Stimulated activated naive B cell treated with anti-CD40 and anti-IgM and Interleukin-4, amounts not matched to agents 10 μg/mL and 1 μg/mL and 100 μg/mL, for 72 hours (primary cell): ENCODE measurements around the gene RPEL1.
"Not testable (repeated sequence)": the region's sequence is repeated elsewhere in the genome, so short reads cannot be mapped to it uniquely, and the experiment has no call there.

Source experiments
- ATAC-seq, 2 donors: fragments of 150-1000 bp; cut with Tn5 transposase; replicated peaks; 2 replicates each; pipeline ENCODE4 v1.10.0; 2021; ENCODE audit warnings: moderate library complexity in 1 of 2
- DNase-seq: peaks from one replicate; pipeline ENCODE4 v3.0.0; 2021
- H3K27ac Mint-ChIP-seq: one replicate; pipeline ENCODE4 v1.8.0; 2022; ENCODE audit warnings: mild to moderate bottlenecking, mixed read lengths
- H3K27me3 Mint-ChIP-seq, 2 donors: one replicate each; pipeline ENCODE4 v1.8.0; 2022; ENCODE audit warnings: mixed read lengths in 2 of 2
- H3K36me3 Mint-ChIP-seq, 2 donors: one replicate each; pipeline ENCODE4 v1.8.0; 2022; ENCODE audit warnings: mixed read lengths in 2 of 2, mild to moderate bottlenecking in 1 of 2
- H3K4me1 Mint-ChIP-seq, 2 donors: one replicate each; pipeline ENCODE4 v1.8.0; 2022; ENCODE audit warnings: mixed read lengths in 2 of 2, mild to moderate bottlenecking in 1 of 2
- H3K4me3 Mint-ChIP-seq, 2 donors: one replicate each; pipeline ENCODE4 v1.8.0; 2022; ENCODE audit warnings: mild to moderate bottlenecking in 2 of 2, mixed read lengths in 2 of 2, moderate library complexity in 1 of 2
- H3K9me3 Mint-ChIP-seq, 2 donors: one replicate each; pipeline ENCODE4 v1.8.0; 2022; ENCODE audit warnings: mixed read lengths in 2 of 2, mild to moderate bottlenecking in 1 of 2

Gene RPEL1

DNA sequence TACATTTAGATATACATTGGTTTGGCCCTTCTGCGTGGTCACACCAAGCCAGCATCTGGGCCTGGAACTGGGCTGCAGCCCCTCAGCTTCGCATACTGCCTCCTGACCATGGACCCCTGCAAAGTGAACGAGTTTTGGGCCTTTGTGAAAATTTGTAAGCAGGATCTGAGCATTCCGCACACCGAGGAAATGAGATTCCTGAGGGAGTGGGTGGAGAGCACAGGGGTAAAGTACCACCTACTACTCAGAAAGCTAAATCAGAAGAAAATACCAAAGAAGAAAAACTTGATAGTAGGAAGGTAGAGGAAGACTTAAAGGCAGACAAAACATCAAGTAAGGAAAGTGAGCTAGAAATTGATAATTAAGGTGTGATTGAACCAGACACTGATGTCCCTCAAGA, 30.1 kb upstream of the RPEL1 start:
- Mint-ChIP-seq H3K27me3 (peaks cover 0 to 4% of the 10 kb centered on the region in 2 donors), H3K27ac (peak overlapping the region; percentile 76), H3K4me3 (no peak overlapping the region), H3K4me1 (no peaks in the 10 kb centered on the region), H3K9me3 (peaks cover 5 to 12% of the 10 kb centered on the region in 2 donors), H3K36me3 (peaks cover 2 to 12% of the 10 kb centered on the region in 2 donors)
- DNase-seq = no peak
- no peak for ATAC-seq

DNA sequence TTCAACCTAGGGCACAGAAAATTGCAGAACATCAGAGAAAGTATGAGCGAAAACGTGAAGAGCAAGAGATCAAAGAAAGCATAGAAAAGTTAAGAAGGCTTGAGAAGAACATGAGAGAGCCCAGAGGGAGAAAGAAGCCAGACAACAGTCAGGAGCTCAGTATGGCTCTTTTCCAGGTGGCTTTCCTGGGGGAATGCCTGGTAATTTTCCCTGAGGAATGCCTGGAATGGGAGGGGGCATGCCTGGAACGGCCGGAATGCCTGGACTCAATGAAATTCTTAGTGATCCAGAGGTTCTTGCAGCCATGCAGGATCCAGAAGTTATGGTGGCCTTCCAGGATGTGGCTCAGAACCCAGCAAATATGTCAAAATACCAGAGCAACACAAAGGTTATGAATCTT, 29.3 kb upstream of the RPEL1 start:
- Mint-ChIP-seq H3K9me3 (peaks cover 5 to 12% of the 10 kb centered on the region in 2 donors), H3K36me3 (peaks cover 2 to 12% of the 10 kb centered on the region in 2 donors)
- not testable (repeated sequence) for DNase-seq, H3K27me3 Mint-ChIP-seq, H3K4me3 Mint-ChIP-seq, H3K27ac Mint-ChIP-seq, H3K4me1 Mint-ChIP-seq, ATAC-seq

DNA sequence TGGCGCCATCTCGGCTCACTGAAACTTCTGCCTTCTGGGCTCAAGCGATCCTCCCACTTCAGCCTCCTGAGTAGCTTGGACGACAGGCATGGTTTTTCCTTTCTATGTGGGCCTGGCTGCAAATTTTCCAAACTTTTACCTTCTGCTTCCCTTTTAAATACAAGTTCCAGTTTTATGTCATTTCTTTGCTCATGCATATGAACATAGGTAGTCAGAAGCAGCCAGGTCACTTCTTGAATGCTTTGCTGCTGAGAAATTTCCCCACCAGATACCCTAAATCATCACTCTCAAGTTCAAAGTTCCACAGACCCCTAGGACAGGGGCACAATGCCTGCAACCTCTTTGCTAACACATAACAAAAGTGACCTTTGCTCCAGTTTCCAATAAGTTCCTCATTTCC, 21.6 kb upstream of the RPEL1 start:
- DNase-seq (no peak), ATAC-seq (no peak)
- Mint-ChIP-seq H3K9me3 (peaks cover 15 to 16% of the 10 kb centered on the region in 2 donors), H3K36me3 (peaks cover 9 to 17% of the 10 kb centered on the region in 2 donors), H3K27ac (no peak overlapping the region), H3K4me3 (no peak overlapping the region), H3K27me3 (no peaks in the 10 kb centered on the region), H3K4me1 (no peaks in the 10 kb centered on the region)

DNA sequence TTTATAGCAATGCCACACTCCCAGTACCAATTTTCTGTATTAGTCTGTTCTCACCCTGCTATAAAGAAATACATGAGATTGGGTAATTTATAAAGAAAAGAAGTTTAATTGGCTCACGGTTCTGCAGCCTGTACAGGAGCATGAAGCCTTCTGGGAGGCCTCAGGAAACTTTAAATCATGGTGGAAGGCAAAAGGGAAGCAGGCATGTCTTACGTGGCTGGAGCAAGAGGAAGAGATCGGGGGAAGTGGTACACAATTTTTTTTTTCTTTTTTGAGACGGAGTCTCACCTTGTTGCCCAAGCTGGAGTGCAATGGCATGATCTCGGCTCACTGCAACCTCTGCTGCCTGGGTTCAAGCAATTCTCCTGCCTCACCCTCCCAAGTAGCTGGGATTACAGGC, 21.0 kb upstream of the RPEL1 start:
- not testable (repeated sequence) for H3K4me1 Mint-ChIP-seq, DNase-seq, ATAC-seq, H3K27me3 Mint-ChIP-seq, H3K27ac Mint-ChIP-seq, H3K4me3 Mint-ChIP-seq
- Mint-ChIP-seq H3K36me3 (peaks cover 9 to 17% of the 10 kb centered on the region in 2 donors), H3K9me3 (peaks cover 15 to 16% of the 10 kb centered on the region in 2 donors)

DNA sequence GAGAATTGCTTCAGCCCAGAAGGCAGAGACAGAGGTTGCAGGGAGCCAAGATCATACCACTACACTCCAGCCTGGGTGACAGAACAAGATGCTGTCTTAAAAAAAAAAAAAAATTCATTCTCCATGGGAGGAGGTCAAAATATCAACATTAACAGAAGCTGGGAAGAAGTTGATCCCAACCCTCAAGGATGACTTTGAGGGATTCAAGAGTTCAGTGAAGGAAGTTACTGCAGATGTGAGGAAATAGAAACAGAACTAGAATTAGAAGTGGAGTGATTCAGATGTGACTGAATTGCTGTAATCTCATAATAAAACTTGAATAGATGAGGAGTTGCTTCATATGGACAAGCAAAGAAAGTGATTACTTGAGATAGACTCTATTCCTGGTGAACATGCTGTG, 19.7 kb upstream of the RPEL1 start:
- no peak for ATAC-seq
- peaks cover 15 to 16% of the 10 kb centered on the region in 2 donors for H3K9me3 Mint-ChIP-seq
- no peaks in the 10 kb centered on the region for H3K27me3 Mint-ChIP-seq
- no peak overlapping the region for H3K27ac Mint-ChIP-seq
- no peak for DNase-seq
- no peaks in the 10 kb centered on the region for H3K4me1 Mint-ChIP-seq
- H3K36me3 Mint-ChIP-seq = peaks cover 9 to 17% of the 10 kb centered on the region in 2 donors
- no peak overlapping the region for H3K4me3 Mint-ChIP-seq

DNA sequence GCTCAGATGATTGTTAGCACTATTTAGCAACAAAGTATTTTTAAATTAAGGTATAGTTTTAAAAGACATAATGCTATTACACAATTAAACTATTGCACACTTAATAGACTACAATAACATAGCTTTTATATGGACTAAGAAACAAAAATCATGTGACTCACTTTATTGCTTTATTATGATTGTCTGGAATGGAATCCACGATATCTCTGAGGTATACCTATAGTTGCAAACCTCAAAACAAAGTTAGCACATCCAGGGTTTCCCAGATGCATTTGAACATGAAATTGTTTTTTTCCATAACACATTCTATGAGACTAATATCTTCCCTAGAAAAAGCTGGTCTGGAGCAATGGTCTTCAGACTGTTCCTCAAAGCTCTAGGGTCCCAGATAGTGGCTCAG, 18.3 kb upstream of the RPEL1 start:
- Mint-ChIP-seq H3K36me3 (peaks cover 7 to 15% of the 10 kb centered on the region in 2 donors), H3K27me3 (no peaks in the 10 kb centered on the region), H3K27ac (no peak overlapping the region), H3K9me3 (peaks cover 12 to 13% of the 10 kb centered on the region in 2 donors), H3K4me1 (peaks cover 0 to 2% of the 10 kb centered on the region in 2 donors), H3K4me3 (no peak overlapping the region)
- DNase-seq (no peak), ATAC-seq (no peak)

DNA sequence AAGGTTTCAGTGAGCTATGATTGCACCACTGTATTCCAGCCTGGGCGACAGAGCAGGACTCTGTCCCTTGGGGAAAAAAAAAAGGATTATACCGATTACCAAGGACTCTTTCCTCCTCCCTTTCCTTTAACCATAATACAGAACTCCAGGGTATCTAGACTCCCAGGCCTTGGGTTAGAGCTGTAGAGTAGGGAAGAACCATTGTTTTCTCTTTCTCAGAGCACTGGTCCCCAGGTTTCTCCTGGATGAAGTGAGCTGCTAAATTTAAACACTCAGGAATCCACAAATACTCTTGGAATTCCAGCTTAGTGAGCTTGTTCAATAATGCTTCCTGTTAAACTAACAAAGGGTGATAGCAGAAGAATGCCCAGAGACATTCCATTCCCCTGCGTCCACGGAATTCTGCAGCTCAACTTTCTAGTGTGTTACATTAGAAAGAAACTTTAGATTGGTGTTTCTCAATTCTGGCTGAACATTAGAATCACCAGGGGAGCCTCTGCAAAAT, 14.6 kb upstream of the RPEL1 start:
- ATAC-seq (no peak), DNase-seq (no peak)
- H3K4me1 Mint-ChIP-seq = peaks cover 6 to 7% of the 10 kb centered on the region in 2 donors
- H3K4me3 Mint-ChIP-seq = no peak overlapping the region
- H3K9me3 Mint-ChIP-seq = no peaks in the 10 kb centered on the region
- H3K27ac Mint-ChIP-seq = no peak overlapping the region
- no peaks in the 10 kb centered on the region for H3K36me3 Mint-ChIP-seq
- H3K27me3 Mint-ChIP-seq = no peaks in the 10 kb centered on the region

DNA sequence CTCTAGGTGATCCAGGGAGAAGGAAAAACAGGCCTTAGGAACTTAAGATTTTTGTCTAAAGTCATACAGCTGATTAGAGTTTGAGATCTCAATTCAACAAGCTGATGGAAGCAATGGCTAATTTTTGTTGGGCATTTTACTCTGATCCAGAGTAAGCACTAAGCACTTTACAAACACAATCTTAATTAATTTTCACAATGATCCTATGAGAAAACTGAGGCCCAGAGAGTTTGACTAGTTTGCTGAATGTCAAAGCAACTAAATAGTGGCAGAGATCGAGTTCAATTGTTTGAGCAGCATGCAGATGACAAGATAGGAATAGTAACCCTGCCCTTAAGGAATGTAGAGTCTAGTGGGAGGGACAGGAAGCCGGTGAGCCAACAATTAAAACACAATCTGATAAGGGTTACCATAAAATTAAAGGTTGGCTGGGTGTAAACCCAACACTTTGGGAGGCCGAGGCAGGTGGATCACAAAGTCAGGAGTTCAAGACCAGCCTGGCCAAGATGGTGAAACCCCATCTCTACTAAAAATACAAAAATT, 13.5 kb upstream of the RPEL1 start:
- Mint-ChIP-seq H3K4me1 (peaks cover 6 to 7% of the 10 kb centered on the region in 2 donors), H3K4me3 (no peak overlapping the region), H3K9me3 (no peaks in the 10 kb centered on the region), H3K27ac (no peak overlapping the region), H3K27me3 (no peaks in the 10 kb centered on the region), H3K36me3 (no peaks in the 10 kb centered on the region)
- ATAC-seq (no peak), DNase-seq (no peak)

DNA sequence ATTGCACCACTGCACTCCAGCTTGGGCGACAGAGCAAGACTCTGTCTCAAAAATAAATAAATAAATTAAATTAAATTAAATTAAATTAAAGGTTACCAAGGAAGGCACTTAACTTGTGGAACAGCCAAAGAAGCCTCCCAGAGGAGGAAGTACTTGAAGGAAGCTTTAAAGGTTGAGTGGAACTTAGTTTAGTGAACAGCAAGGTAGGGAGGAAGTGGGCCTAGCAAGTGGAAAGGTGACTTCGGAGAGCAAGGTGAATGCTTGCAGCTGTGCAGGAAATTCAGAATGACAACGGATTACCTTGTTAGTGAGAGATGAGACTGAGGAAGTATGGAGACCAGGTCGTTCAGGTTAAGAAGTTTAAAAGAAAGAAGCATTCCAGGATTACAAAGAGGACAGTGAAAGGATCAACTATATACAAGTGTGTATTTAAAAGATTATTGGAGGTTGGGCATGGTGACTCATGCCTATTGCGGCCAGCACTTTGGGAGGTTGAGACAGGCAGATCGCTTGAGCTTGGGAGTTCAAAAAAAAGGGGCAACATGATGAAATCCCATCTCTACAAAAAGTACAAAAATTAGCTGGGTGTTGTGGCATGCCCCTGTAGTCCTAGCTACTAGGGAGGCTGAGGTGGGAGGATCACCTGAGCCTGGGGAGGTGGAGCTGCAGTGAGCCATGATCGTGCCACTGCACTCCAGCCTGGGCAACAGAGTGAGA, 12.8 kb upstream of the RPEL1 start:
- H3K27me3 Mint-ChIP-seq = no peaks in the 10 kb centered on the region
- H3K4me1 Mint-ChIP-seq = peaks cover 6 to 7% of the 10 kb centered on the region in 2 donors
- H3K27ac Mint-ChIP-seq = no peak overlapping the region
- no peak for DNase-seq
- no peaks in the 10 kb centered on the region for H3K9me3 Mint-ChIP-seq
- ATAC-seq = no peak
- H3K36me3 Mint-ChIP-seq = no peaks in the 10 kb centered on the region
- no peak overlapping the region for H3K4me3 Mint-ChIP-seq

DNA sequence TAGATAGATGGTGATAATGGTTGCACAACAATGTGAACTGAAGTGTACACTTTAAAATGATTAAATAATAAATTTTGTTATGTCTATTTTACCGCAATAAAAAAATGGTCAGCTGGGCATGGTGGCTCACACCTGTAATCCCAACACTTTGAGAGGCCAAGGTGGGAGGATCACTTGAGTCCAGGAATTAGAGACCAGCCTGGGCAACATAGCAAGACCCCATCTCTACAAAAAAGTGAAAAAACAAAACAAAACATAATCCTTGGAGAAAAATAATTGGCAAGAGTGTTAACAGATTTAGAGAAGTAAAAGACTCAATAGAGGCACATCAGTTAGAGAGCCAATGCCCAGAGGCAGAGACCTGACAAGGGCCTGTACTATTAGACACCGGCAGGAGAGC, 9.9 kb upstream of the RPEL1 start:
- no peaks in the 10 kb centered on the region for H3K27me3 Mint-ChIP-seq
- no peak overlapping the region for H3K27ac Mint-ChIP-seq
- no peaks in the 10 kb centered on the region for H3K9me3 Mint-ChIP-seq
- DNase-seq (no peak), ATAC-seq (no peak)
- no peaks in the 10 kb centered on the region for H3K36me3 Mint-ChIP-seq
- H3K4me3 Mint-ChIP-seq = no peak overlapping the region
- H3K4me1 Mint-ChIP-seq = peaks cover 12 to 17% of the 10 kb centered on the region in 2 donors

DNA sequence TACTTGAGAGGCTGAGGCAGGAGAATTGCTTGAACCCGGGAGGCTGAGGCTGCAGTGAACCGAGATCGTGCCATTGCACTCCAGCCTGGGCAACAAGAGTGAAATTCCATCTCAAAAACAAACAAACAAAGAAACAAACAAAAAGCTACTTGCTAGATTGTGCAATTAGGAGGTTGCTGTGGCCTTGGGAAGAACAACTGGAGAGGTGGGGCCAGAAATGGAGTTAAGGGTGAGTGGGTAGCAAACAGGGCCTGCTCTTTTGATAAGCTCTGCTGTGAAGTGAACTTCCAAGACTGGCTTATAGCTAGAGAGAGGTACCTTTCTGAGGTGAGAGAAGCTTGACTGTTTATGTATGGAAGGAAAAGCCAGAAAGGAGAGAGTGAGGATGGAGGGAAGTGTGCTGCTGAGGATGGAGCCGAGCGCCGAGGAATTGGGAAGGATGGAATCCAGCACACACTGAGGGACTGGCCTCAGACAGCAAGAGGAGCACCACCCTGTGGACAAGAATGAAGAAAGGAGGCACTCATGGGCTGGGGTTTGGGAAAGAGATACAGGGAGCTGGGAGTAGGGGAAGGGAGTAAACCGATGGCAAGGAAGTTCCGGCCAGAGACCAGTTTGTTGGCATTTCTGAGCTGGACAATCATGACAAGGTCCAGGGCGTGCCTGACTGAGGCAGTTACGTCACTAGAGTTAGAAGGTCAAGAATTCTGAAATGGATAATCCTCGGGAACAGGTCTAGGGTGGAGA, 7.0 kb upstream of the RPEL1 start:
- Mint-ChIP-seq H3K4me3 (no peak overlapping the region), H3K4me1 (peaks cover 14 to 24% of the 10 kb centered on the region in 2 donors), H3K9me3 (no peaks in the 10 kb centered on the region), H3K27me3 (no peaks in the 10 kb centered on the region), H3K36me3 (no peaks in the 10 kb centered on the region), H3K27ac (no peak overlapping the region)
- ATAC-seq = no peak
- DNase-seq = no peak

DNA sequence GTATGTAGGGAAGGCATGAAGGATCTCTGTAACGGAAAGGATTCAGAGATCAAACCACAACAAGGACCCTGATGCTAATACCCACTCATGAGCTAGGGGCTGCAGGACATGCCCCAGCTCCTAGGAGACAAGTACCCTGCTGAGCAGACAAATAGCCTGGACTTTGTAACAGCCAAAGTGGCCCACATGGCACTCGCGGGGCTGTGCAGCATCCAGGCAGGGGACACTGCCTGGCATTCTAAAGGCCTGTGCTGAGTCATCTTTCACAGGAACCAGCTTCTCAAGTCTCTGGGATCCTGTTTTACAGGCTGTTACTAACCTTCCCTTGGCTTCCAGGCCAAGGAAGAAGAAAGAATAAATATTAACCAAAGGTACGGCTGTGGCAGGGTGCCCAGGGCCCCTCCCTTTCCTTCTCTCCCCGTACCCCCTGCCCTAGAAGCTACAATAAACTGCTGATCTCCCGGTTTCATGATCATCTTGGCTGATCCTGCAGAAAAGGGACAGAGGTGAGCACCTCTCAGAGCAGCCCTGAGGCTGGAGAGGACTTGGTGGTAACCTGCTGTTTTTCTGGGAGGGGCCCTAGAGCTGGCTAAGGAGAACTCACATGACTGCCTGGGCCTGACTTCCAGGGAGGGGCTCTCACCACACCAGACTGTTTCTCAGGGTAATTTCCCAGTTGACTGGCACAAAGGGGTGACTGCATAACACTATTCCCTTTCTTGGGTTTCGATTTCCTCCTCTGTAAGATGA, 4.2 kb upstream of the RPEL1 start:
- peak; percentile 46 to 55 for ATAC-seq
- no peak for DNase-seq
- no peaks in the 10 kb centered on the region for H3K27me3 Mint-ChIP-seq
- peak overlapping the region; percentile 33 for H3K27ac Mint-ChIP-seq
- H3K9me3 Mint-ChIP-seq = no peaks in the 10 kb centered on the region
- H3K36me3 Mint-ChIP-seq = no peaks in the 10 kb centered on the region
- H3K4me1 Mint-ChIP-seq = peaks cover 18 to 32% of the 10 kb centered on the region in 2 donors
- no peak overlapping the region for H3K4me3 Mint-ChIP-seq

DNA sequence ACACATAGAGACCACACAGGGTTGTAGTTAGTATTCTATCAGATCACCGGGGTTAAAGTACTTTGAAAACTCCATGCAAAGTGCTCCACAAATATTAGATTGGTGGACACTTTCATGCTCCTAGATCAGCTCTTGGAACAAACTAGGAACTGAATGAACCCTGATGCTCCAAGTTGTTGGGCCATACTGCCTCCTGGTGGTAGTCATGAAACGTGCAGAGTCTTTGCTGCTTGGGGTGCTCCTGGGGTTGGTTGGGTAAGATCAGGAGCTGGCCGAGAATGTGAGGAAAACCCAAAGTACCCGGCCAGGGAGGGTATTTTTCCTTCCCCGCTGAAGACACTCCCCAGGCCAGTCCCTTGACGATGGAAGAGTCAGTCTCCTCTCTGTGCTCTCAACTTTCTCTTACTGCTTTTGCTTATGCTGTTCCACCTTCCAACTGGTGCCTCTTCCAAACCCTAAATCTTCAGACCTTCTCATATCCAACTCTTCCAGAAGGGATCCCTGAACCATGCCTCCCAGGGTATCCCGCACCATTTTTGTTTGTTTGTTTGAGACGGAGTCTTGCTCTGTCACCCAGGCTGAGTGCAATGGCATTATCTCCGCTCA, 918 bp upstream of the RPEL1 start:
- Mint-ChIP-seq H3K27me3 (no peaks in the 10 kb centered on the region), H3K9me3 (no peaks in the 10 kb centered on the region), H3K27ac (no peak overlapping the region), H3K36me3 (no peaks in the 10 kb centered on the region), H3K4me3 (no peak overlapping the region), H3K4me1 (peaks cover 18 to 32% of the 10 kb centered on the region in 2 donors)
- ATAC-seq = peak; percentile 55 to 64
- peak; percentile 45 for DNase-seq

DNA sequence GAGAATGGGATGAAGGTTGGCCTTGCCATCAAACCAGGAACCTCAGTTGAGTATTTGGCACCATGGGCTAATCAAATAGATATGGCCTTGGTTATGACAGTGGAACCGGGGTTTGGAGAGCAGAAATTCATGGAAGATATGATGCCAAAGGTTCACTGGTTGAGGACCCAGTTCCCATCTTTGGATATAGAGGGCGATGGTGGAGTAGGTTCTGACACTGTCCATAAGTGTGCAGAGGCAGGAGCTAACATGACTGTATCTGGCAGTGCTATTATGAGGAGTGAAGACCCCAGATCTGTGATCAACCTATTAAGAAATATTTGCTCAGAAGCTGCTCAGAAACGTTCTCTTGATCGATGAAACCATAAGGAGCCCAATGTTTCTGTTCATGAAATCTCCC, 637 bp downstream of the RPEL1 start:
- peaks cover 11 to 16% of the 10 kb centered on the region in 2 donors for H3K4me1 Mint-ChIP-seq
- no peaks in the 10 kb centered on the region for H3K27me3 Mint-ChIP-seq
- ATAC-seq = no peak
- no peak overlapping the region for H3K27ac Mint-ChIP-seq
- no peak overlapping the region for H3K4me3 Mint-ChIP-seq
- DNase-seq = no peak
- H3K9me3 Mint-ChIP-seq = peaks cover 0 to 2% of the 10 kb centered on the region in 2 donors
- H3K36me3 Mint-ChIP-seq = no peaks in the 10 kb centered on the region
